HCT116 (cell line): ENCODE measurements around the gene AUTS2. TPM values are rescaled to one million over a fixed set of nuclear protein-coding genes. Genes with fewer than 3 reads are reported as not detected.

Source experiments
- ATAC-seq: fragments of 200-7000 bp; cut with Tn5 transposase; 2 replicates; pipeline ENCODE4 v1.9.1; 2020; ENCODE audit warnings: mild to moderate bottlenecking, moderate library complexity
- BruUV-seq: library from RNA; stranded (reverse); fragments of 400-500 nt; replicated peaks from 2 replicates; lab custom pipeline; 2021; lab: Mats Ljungman, UMichigan
- CTCF ChIA-PET: fragments of 300-600 bp; sonication (Branson Sonifier 250); formaldehyde crosslinking; loops from one replicate; lab custom pipeline; 2021; ENCODE audit warnings: antibody characterized with exemption; lab: Charles Lee
- POLR2A ChIA-PET: fragments of 300-600, 350-600 bp; sonication (Branson Sonifier 250); formaldehyde crosslinking; loops from one replicate; lab custom pipeline; 2021; ENCODE audit warnings: antibody characterized with exemption; lab: Charles Lee
- RAD21 ChIA-PET, 2 experiments: fragments of 300-600 bp; sonication (Branson Sonifier 250); formaldehyde crosslinking; loops; one replicate each; lab custom pipeline; 2023; ENCODE audit warnings: low total read pairs in 2 of 2; ENCODE audit not compliant: uncharacterized antibody in 2 of 2, unreplicated experiment in 2 of 2, low non-redundant PET in 1 of 2; lab: Charles Lee
- DNase-seq: peaks from one replicate; pipeline ENCODE4 v3.0.0-alpha.2; 2010; ENCODE audit warnings: low read depth, low spot score
- H2AFZ ChIP-seq: fragments of 200-600 bp; shearing (Covaris generic), sonication (generic); 2 replicates; pipeline ENCODE4 v1.6.1; 2017; ENCODE audit warnings: low read depth, mixed run types, mixed read lengths, antibody characterized with exemption, low read length; ENCODE audit not compliant: poor library complexity, severe bottlenecking
- H3K27ac ChIP-seq: 2 replicates; pipeline ENCODE4 v1.5.1; 2012; ENCODE audit warnings: low read depth, low read length
- H3K27me3 ChIP-seq: fragments of 200-600 bp; sonication (generic); 2 replicates; pipeline ENCODE4 v1.6.1; 2016; ENCODE audit warnings: mixed run types, low read length, mixed read lengths; ENCODE audit not compliant: insufficient read depth
- H3K36me3 ChIP-seq, 2 experiments: fragments of 200-500 bp in 1 of 2; fragments of 200-600 bp in 1 of 2; sonication (Bioruptor generic) in 1 of 2; sonication (generic) in 1 of 2; 2 replicates each; pipeline versions ENCODE4 v1.5.1 to v1.6.1; 2014 to 2016; ENCODE audit warnings: low read length in 2 of 2, inconsistent platforms in 1 of 2, mixed read lengths in 1 of 2, mixed run types in 1 of 2; ENCODE audit not compliant: insufficient read depth in 2 of 2, control insufficient read depth in 1 of 2
- H3K4me1 ChIP-seq, 2 experiments: fragments of 200-600 bp in 1 of 2; sonication (generic) in 1 of 2; 2 replicates each; pipeline versions ENCODE4 v1.5.1 to v1.6.1; 2012 to 2017; ENCODE audit warnings: low read length in 2 of 2, inconsistent platforms in 1 of 2, mild to moderate bottlenecking in 1 of 2, mixed read lengths in 1 of 2, mixed run types in 1 of 2, moderate library complexity in 1 of 2; ENCODE audit not compliant: insufficient read depth in 2 of 2, control insufficient read depth in 1 of 2
- H3K4me2 ChIP-seq: fragments of 200-600 bp; sonication (generic); 2 replicates; pipeline ENCODE4 v1.6.1; 2017; ENCODE audit warnings: mixed run types, low read length, mixed read lengths
- H3K4me3 ChIP-seq, 2 experiments: fragments of 200-600 bp in 1 of 2; sonication (generic) in 1 of 2; replicated peaks in 1 of 2; 2 replicates each; pipeline ENCODE4 v1.5.1; 2011 to 2016; ENCODE audit warnings: low read length in 2 of 2, control low read depth in 1 of 2, low read depth in 1 of 2, mild to moderate bottlenecking in 1 of 2, mixed read lengths in 1 of 2, mixed run types in 1 of 2
- H3K79me2 ChIP-seq: fragments of 200-600 bp; sonication (generic); 2 replicates; pipeline ENCODE4 v1.6.1; 2017; ENCODE audit warnings: mild to moderate bottlenecking, mixed run types, low read length, moderate library complexity, mixed read lengths; ENCODE audit not compliant: insufficient read depth
- H3K9ac ChIP-seq: fragments of 200-600 bp; sonication (generic); 2 replicates; pipeline ENCODE4 v1.6.1; 2016; ENCODE audit warnings: low read length, mixed read lengths
- H3K9me2 ChIP-seq: fragments of 200-600 bp; sonication (generic), shearing (Covaris generic); 2 replicates; pipeline ENCODE4 v1.6.1; 2017; ENCODE audit warnings: mixed run types, mild to moderate bottlenecking, moderate library complexity; ENCODE audit not compliant: insufficient read depth
- H3K9me3 ChIP-seq, 2 experiments: fragments of 200-500 bp in 1 of 2; fragments of 200-600 bp in 1 of 2; sonication (Bioruptor generic) in 1 of 2; sonication (generic) in 1 of 2; 2 replicates each; pipeline ENCODE4 v1.6.1; 2014 to 2017; ENCODE audit warnings: low read length in 2 of 2, mixed read lengths in 2 of 2, inconsistent platforms in 1 of 2, low read depth in 1 of 2, mild to moderate bottlenecking in 1 of 2, mixed run types in 1 of 2, moderate library complexity in 1 of 2; ENCODE audit not compliant: control insufficient read depth in 1 of 2, insufficient read depth in 1 of 2
- H4K20me1 ChIP-seq: fragments of 200-600 bp; sonication (generic), shearing (Covaris generic); 2 replicates; pipeline ENCODE4 v1.6.1; 2017; ENCODE audit warnings: mixed run types, mild to moderate bottlenecking, moderate library complexity; ENCODE audit not compliant: insufficient read depth
- CBX3 ChIP-seq: IDR thresholded peaks from 2 replicates; pipeline ENCODE4 v1.6.1; 2012; ENCODE audit warnings: low read depth
- CEBPB ChIP-seq: IDR thresholded peaks from 2 replicates; pipeline ENCODE4 v1.6.1; 2012; ENCODE audit warnings: low read depth
- ELF1 ChIP-seq: IDR thresholded peaks from 2 replicates; pipeline ENCODE4 v1.6.1; 2012; ENCODE audit warnings: low read depth, borderline replicate concordance
- EZH2 ChIP-seq: fragments of 200-600 bp; sonication (generic); IDR thresholded peaks from 2 replicates; pipeline ENCODE4 v1.6.1; 2017; ENCODE audit warnings: antibody characterized with exemption, mixed run types
- EZH2phosphoT487 ChIP-seq: fragments of 200-600 bp; IDR thresholded peaks from 2 replicates; pipeline ENCODE4 v1.6.1; 2018; ENCODE audit warnings: antibody characterized with exemption, borderline replicate concordance
- FOSL1 ChIP-seq: IDR thresholded peaks from 2 replicates; pipeline ENCODE4 v1.6.1; 2012; ENCODE audit warnings: low read depth
- JUND ChIP-seq: IDR thresholded peaks from 2 replicates; pipeline ENCODE4 v1.6.1; 2012
- MAX ChIP-seq: IDR thresholded peaks from 2 replicates; pipeline ENCODE4 v1.6.1; 2012
- POLR2A ChIP-seq: IDR thresholded peaks from 2 replicates; pipeline ENCODE4 v1.7.0; 2011; ENCODE audit warnings: borderline replicate concordance; ENCODE audit not compliant: insufficient read depth, insufficient read length; ENCODE audit errors: extremely low read depth
- POLR2AphosphoS5 ChIP-seq: IDR thresholded peaks from 2 replicates; pipeline ENCODE4 v1.6.1; 2011; ENCODE audit warnings: mild to moderate bottlenecking, low read depth, low read length, moderate library complexity
- SIN3A ChIP-seq: IDR thresholded peaks from 2 replicates; pipeline ENCODE4 v1.6.1; 2012; ENCODE audit warnings: low read depth
- SP1 ChIP-seq: IDR thresholded peaks from 2 replicates; pipeline ENCODE4 v1.6.1; 2012; ENCODE audit warnings: low read depth
- SRF ChIP-seq: IDR thresholded peaks from 2 replicates; pipeline ENCODE4 v1.6.1; 2012; ENCODE audit warnings: low read depth
- TCF7L2 ChIP-seq: IDR thresholded peaks from 2 replicates; pipeline ENCODE4 v1.7.0; 2011; ENCODE audit warnings: borderline replicate concordance, inconsistent platforms; ENCODE audit not compliant: insufficient read depth, insufficient read length; ENCODE audit errors: extremely low read depth
- YY1 ChIP-seq: IDR thresholded peaks from 2 replicates; pipeline ENCODE4 v1.6.1; 2011; ENCODE audit warnings: low read length, low read depth, moderate library complexity, mild to moderate bottlenecking; ENCODE audit not compliant: insufficient replicate concordance; ENCODE audit errors: extremely low read depth
- ZFX ChIP-seq: fragments of 450-650 bp; IDR thresholded peaks from 2 replicates; pipeline ENCODE4 v1.6.1; 2017
- ZNF274 ChIP-seq: fragments of 200-500 bp; sonication (Bioruptor generic); IDR thresholded peaks from 2 replicates; pipeline ENCODE4 v1.6.1; 2014; ENCODE audit warnings: mild to moderate bottlenecking, low read depth, low read length, inconsistent platforms
- intact Hi-C: fragments of 100-400 bp; cut with micrococcal nuclease; formaldehyde crosslinking; loops from 2 replicates; pipeline ENCODE4 v1.10.0; 2022
- total RNA-seq: library from RNA; stranded (reverse); gene quantifications from one replicate; pipeline ENCODE4 v1.2.1, GENCODE V29; 2021; ENCODE audit not compliant: unreplicated experiment
- TF ChIP-seq, protein P1 (sequence below): IDR thresholded peaks from 2 replicates; pipeline ENCODE4 v1.6.1; 2012
- TF ChIP-seq, protein P2 (sequence below), 3 experiments: fragments of 200-600 bp in 1 of 3; sonication (generic) in 1 of 3; IDR thresholded peaks in 2 of 3; conservative IDR thresholded peaks in 1 of 3; 2 replicates each; pipeline ENCODE4 v1.5.1; 2012 to 2017; ENCODE audit warnings: low read depth in 2 of 3, low read length in 2 of 3, antibody characterized with exemption in 1 of 3, borderline replicate concordance in 1 of 3, control low read depth in 1 of 3, mild to moderate bottlenecking in 1 of 3, mixed read lengths in 1 of 3, mixed run types in 1 of 3, moderate library complexity in 1 of 3; ENCODE audit not compliant: insufficient read depth in 1 of 3
- TF ChIP-seq, protein P3 (sequence below): IDR thresholded peaks from 2 replicates; pipeline ENCODE4 v1.6.1; 2011; ENCODE audit warnings: mild to moderate bottlenecking, low read length, moderate library complexity; ENCODE audit not compliant: insufficient replicate concordance; ENCODE audit errors: extremely low read depth

The AUTS2 gene
- total RNA-seq, 1 experiment from 2014 or later, result 0.93 TPM

GRCh38 chr7:69602522-69602921 is 4.2 kb downstream of the AUTS2 start:
- ChIA-PET POLR2A (no interaction called here), RAD21 (no interaction called here), CTCF (no interaction called here)
- no peaks in the 10 kb centered on the region for H4K20me1 ChIP-seq
- no peaks in the 10 kb centered on the region for H3K79me2 ChIP-seq
- H3K4me1 ChIP-seq, result no peaks in the 10 kb centered on the region
- no peak for DNase-seq
- no TSS peak for BruUV-seq
- H3K4me2 ChIP-seq, result no peak overlapping the region
- H3K27me3 ChIP-seq, result no peaks in the 10 kb centered on the region
- no peak overlapping the region for H3K27ac ChIP-seq
- intact Hi-C loops, result no loop called here
- no peak overlapping the region for H3K4me3 ChIP-seq
- H3K9ac ChIP-seq, result no peak overlapping the region
- H3K9me3 ChIP-seq, result peaks cover 0 to 25% of the 10 kb centered on the region in 2 experiments; a peak in 1 of 4 replicates
- H3K9me2 ChIP-seq, result no peaks in the 10 kb centered on the region
- H3K36me3 ChIP-seq, result no peaks in the 10 kb centered on the region
- no peak for ATAC-seq
- TF ChIP-seq, protein P1, sequence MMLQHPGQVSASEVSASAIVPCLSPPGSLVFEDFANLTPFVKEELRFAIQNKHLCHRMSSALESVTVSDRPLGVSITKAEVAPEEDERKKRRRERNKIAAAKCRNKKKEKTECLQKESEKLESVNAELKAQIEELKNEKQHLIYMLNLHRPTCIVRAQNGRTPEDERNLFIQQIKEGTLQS, result no peak
- TF ChIP-seq SRF (no peak), JUND (no peak), ZNF274 (no peak), ZFX (no peak), ELF1 (no peak), POLR2AphosphoS5 (no peak), SP1 (no peak), FOSL1 (no peak), POLR2A (no peak), EZH2 (no peak), MAX (no peak), CBX3 (no peak), TCF7L2 (no peak), SIN3A (no peak), YY1 (no peak), CEBPB (no peak), EZH2phosphoT487 (no peak)
- TF ChIP-seq, protein P2, sequence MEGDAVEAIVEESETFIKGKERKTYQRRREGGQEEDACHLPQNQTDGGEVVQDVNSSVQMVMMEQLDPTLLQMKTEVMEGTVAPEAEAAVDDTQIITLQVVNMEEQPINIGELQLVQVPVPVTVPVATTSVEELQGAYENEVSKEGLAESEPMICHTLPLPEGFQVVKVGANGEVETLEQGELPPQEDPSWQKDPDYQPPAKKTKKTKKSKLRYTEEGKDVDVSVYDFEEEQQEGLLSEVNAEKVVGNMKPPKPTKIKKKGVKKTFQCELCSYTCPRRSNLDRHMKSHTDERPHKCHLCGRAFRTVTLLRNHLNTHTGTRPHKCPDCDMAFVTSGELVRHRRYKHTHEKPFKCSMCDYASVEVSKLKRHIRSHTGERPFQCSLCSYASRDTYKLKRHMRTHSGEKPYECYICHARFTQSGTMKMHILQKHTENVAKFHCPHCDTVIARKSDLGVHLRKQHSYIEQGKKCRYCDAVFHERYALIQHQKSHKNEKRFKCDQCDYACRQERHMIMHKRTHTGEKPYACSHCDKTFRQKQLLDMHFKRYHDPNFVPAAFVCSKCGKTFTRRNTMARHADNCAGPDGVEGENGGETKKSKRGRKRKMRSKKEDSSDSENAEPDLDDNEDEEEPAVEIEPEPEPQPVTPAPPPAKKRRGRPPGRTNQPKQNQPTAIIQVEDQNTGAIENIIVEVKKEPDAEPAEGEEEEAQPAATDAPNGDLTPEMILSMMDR (IDR thresholded peaks at IDR 0.05 in 2 of 3, conservative IDR thresholded peaks at IDR 0.05 in 1 of 3; ENCODE audit: borderline replicate concordance in 1 of 3, insufficient read depth in 1 of 3, low read depth in 2 of 3, low read length in 2 of 3), result no peak
- TF ChIP-seq, protein P3, sequence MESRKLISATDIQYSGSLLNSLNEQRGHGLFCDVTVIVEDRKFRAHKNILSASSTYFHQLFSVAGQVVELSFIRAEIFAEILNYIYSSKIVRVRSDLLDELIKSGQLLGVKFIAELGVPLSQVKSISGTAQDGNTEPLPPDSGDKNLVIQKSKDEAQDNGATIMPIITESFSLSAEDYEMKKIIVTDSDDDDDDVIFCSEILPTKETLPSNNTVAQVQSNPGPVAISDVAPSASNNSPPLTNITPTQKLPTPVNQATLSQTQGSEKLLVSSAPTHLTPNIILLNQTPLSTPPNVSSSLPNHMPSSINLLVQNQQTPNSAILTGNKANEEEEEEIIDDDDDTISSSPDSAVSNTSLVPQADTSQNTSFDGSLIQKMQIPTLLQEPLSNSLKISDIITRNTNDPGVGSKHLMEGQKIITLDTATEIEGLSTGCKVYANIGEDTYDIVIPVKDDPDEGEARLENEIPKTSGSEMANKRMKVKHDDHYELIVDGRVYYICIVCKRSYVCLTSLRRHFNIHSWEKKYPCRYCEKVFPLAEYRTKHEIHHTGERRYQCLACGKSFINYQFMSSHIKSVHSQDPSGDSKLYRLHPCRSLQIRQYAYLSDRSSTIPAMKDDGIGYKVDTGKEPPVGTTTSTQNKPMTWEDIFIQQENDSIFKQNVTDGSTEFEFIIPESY, result no peak
- TF ChIP-seq, all 23 proteins: peak for 0
- H2AFZ ChIP-seq, result no peak overlapping the region
